Smooth muscle cell (in vitro differentiated cells): ENCODE data around the gene WFDC1. TPM values are rescaled to one million over a fixed set of nuclear protein-coding genes. Genes with fewer than 3 reads are reported as not detected.
A peak's percentile ranks its signal among the peaks of the same experiment; 100 is the strongest.

Experiments
- DNase-seq: peaks from one replicate; lab custom pipeline; 2025; ENCODE audit not compliant: unreplicated experiment; lab: John Stamatoyannopoulos, UW
- H2AFZ ChIP-seq: fragments of 200-600 bp; sonication (generic); 2 replicates; pipeline ENCODE4 v1.6.0; 2016; ENCODE audit warnings: antibody characterized with exemption, low read depth, mild to moderate bottlenecking
- H3F3A ChIP-seq: fragments of 200-600 bp; sonication (generic); 2 replicates; pipeline ENCODE4 v1.6.0; 2017; ENCODE audit warnings: antibody characterized with exemption, low read depth
- H3K27ac ChIP-seq: fragments of 200-600 bp; sonication (generic); 2 replicates; pipeline ENCODE4 v1.5.1; 2016; ENCODE audit warnings: low read depth, mild to moderate bottlenecking
- H3K27me3 ChIP-seq: fragments of 200-600 bp; sonication (generic); 2 replicates; pipeline ENCODE4 v1.6.1; 2016; ENCODE audit warnings: low read depth, mild to moderate bottlenecking
- H3K36me3 ChIP-seq: fragments of 200-600 bp; sonication (generic); 2 replicates; pipeline ENCODE4 v1.5.1; 2016; ENCODE audit warnings: low read depth
- H3K4me1 ChIP-seq: fragments of 200-600 bp; sonication (generic); 2 replicates; pipeline ENCODE4 v1.5.1; 2016; ENCODE audit warnings: low read depth
- H3K4me2 ChIP-seq: fragments of 200-600 bp; sonication (generic); 2 replicates; pipeline ENCODE4 v1.6.0; 2016; ENCODE audit warnings: mild to moderate bottlenecking
- H3K4me3 ChIP-seq: fragments of 200-600 bp; sonication (generic); 2 replicates; pipeline ENCODE4 v1.5.1; 2016; ENCODE audit warnings: mild to moderate bottlenecking
- H3K79me2 ChIP-seq: fragments of 200-600 bp; sonication (generic); 2 replicates; pipeline ENCODE4 v1.6.0; 2016; ENCODE audit warnings: low read depth, mild to moderate bottlenecking
- H3K9ac ChIP-seq: fragments of 200-600 bp; sonication (generic); 2 replicates; pipeline ENCODE4 v1.6.0; 2016; ENCODE audit warnings: low read depth
- H3K9me3 ChIP-seq: fragments of 200-600 bp; sonication (generic); replicated peaks from 2 replicates; pipeline ENCODE4 v1.5.1; 2016; ENCODE audit warnings: low read depth
- H4K20me1 ChIP-seq: fragments of 200-600 bp; sonication (generic); 2 replicates; pipeline ENCODE4 v1.6.0; 2016; ENCODE audit warnings: low read depth
- CTCF ChIP-seq: fragments of 200-600 bp; sonication (generic); IDR thresholded peaks from 2 replicates; pipeline ENCODE4 v1.5.1; 2017; ENCODE audit warnings: borderline replicate concordance, mild to moderate bottlenecking, antibody characterized with exemption; ENCODE audit not compliant: insufficient read depth, poor library complexity, severe bottlenecking
- WGBS: methylation state at CpG from one replicate; pipeline ENCODE4 v1.1.7; 2016; ENCODE audit warnings: low lambda C conversion rate; 5-methylcytosine and 5-hydroxymethylcytosine counted together
- polyA plus RNA-seq: library from polyadenylated mRNA; unstranded; fragments of >200 nt; fragmentation: Nextera tagmentation; extraction: Ambion mirVana; gene quantifications from 2 replicates; pipeline ENCODE4 v1.2.1, GENCODE V29; 2016
- total RNA-seq: library from RNA; depleted of rRNA; stranded (reverse); fragments of >200 nt; gene quantifications from 2 replicates; pipeline ENCODE4 v1.2.3, GENCODE V29; 2014

The WFDC1 gene
- total and polyA plus RNA-seq, 2 experiments from 2014 or later, result 176 to 362 TPM

- DNase-seq, result no peak
- peaks cover 7% of the 10 kb centered on the region for H3K4me1 ChIP-seq
- TF ChIP-seq CTCF, result no peak
- no peaks in the 10 kb centered on the region for H3K79me2 ChIP-seq
- H3F3A ChIP-seq, result no peaks in the 10 kb centered on the region
- peak overlapping the region; percentile 84 for H3K4me2 ChIP-seq
- H2AFZ ChIP-seq, result no peak overlapping the region
- H3K36me3 ChIP-seq, result no peaks in the 10 kb centered on the region
- peaks cover 59% of the 10 kb centered on the region for H3K27me3 ChIP-seq
- H3K27ac ChIP-seq, result no peak overlapping the region
- H3K4me3 ChIP-seq, result peak overlapping the region; percentile 45
- no peak overlapping the region for H3K9ac ChIP-seq
- no peaks in the 10 kb centered on the region for H3K9me3 ChIP-seq
- no peaks in the 10 kb centered on the region for H4K20me1 ChIP-seq
- WGBS, result 34% methylated on average over 27 of the region's 27 CpGs
Observed at GRCh38 chr16:84367750-84368307, 73.2 kb downstream of the WFDC1 start.

GRCh38 chr16:84368308-84368996 is 73.8 kb downstream of the WFDC1 start, which contains the start of gene ATP2C2:
Gene ATP2C2, plus strand, starts transcription at chr16:84368538. Its CDS starts 78 bp downstream, at chr16:84368616.
- no peak for DNase-seq
- no peak within 1 kb of the TSS for H3K9ac ChIP-seq
- H3F3A ChIP-seq, result no peaks in the 10 kb centered on the region
- H3K27ac ChIP-seq, result no peak within 1 kb of the TSS
- no peak within 1 kb of the TSS for H2AFZ ChIP-seq
- under 1% methylated on average over 63 of the region's 66 CpGs for WGBS
- no peaks in the 10 kb centered on the region for H3K79me2 ChIP-seq
- no peaks in the 10 kb centered on the region for H4K20me1 ChIP-seq
- TF ChIP-seq CTCF, result no peak
- peaks cover 59% of the 10 kb centered on the region for H3K27me3 ChIP-seq
- H3K9me3 ChIP-seq, result no peaks in the 10 kb centered on the region
- no peaks in the 10 kb centered on the region for H3K36me3 ChIP-seq
- H3K4me1 ChIP-seq, result peaks cover 7% of the 10 kb centered on the region
- peak within 1 kb of the TSS; percentile 45 for H3K4me3 ChIP-seq
- H3K4me2 ChIP-seq, result peak within 1 kb of the TSS; percentile 84

GRCh38 chr16:84369105-84369504 is 74.4 kb downstream of the WFDC1 start:
- Histone ChIP-seq H3K4me3 (peak overlapping the region; percentile 45), H3K36me3 (no peaks in the 10 kb centered on the region), H3K79me2 (no peaks in the 10 kb centered on the region), H3F3A (no peaks in the 10 kb centered on the region), H2AFZ (no peak overlapping the region), H3K27me3 (peaks cover 59% of the 10 kb centered on the region), H3K4me1 (peaks cover 7% of the 10 kb centered on the region), H4K20me1 (no peaks in the 10 kb centered on the region), H3K27ac (no peak overlapping the region), H3K9ac (no peak overlapping the region), H3K4me2 (peak overlapping the region; percentile 84), H3K9me3 (no peaks in the 10 kb centered on the region)
- 57% methylated on average over 7 of the region's 7 CpGs for WGBS
- TF ChIP-seq CTCF, result no peak
- DNase-seq, result no peak
